Choroid plexus epithelial cell (primary cell): ENCODE data around the gene RYR2.

ENCODE experiments used
- DNase-seq: peaks from one replicate; pipeline ENCODE4 v3.0.0-alpha.2; 2010; ENCODE audit warnings: low read depth
- H3K4me3 ChIP-seq: 2 replicates; pipeline ENCODE4 v1.5.1; 2011; ENCODE audit warnings: low read depth, mild to moderate bottlenecking, control low read depth, low read length, moderate library complexity
- TF ChIP-seq, protein P1 (sequence below): conservative IDR thresholded peaks from 2 replicates; pipeline ENCODE4 v1.5.1; 2011; ENCODE audit warnings: low read depth, mild to moderate bottlenecking, control low read depth, inconsistent platforms, low read length, moderate library complexity

The RYR2 gene

DNA sequence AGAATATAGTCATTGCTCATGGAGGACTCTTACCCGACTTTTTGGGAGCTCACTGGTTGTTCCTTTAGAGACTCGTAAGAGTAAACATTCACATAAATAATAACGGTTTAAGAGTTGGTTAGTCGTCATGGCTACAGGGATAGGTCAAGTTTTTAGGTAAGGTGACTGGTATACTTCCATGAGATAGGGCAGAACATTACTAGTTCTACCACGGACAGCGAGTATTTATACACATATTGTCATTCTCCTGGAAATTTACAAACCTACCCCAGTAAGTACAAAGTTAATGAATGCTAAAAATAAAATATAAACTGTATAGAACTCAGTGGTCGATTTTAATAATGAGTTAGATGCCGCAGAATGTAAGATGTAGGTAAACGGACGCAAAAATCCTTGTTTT is 1.2 kb upstream of the RYR2 start:
- TF ChIP-seq, protein P1, sequence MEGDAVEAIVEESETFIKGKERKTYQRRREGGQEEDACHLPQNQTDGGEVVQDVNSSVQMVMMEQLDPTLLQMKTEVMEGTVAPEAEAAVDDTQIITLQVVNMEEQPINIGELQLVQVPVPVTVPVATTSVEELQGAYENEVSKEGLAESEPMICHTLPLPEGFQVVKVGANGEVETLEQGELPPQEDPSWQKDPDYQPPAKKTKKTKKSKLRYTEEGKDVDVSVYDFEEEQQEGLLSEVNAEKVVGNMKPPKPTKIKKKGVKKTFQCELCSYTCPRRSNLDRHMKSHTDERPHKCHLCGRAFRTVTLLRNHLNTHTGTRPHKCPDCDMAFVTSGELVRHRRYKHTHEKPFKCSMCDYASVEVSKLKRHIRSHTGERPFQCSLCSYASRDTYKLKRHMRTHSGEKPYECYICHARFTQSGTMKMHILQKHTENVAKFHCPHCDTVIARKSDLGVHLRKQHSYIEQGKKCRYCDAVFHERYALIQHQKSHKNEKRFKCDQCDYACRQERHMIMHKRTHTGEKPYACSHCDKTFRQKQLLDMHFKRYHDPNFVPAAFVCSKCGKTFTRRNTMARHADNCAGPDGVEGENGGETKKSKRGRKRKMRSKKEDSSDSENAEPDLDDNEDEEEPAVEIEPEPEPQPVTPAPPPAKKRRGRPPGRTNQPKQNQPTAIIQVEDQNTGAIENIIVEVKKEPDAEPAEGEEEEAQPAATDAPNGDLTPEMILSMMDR, result no peak
- H3K4me3 ChIP-seq, result no peak overlapping the region
- no peak for DNase-seq

- TF ChIP-seq, protein P1, result no peak
- H3K4me3 ChIP-seq, result no peak overlapping the region
- DNase-seq, result no peak
Observed at GRCh38 chr1:237041461-237041794, 556 bp upstream of the RYR2 start.

DNA sequence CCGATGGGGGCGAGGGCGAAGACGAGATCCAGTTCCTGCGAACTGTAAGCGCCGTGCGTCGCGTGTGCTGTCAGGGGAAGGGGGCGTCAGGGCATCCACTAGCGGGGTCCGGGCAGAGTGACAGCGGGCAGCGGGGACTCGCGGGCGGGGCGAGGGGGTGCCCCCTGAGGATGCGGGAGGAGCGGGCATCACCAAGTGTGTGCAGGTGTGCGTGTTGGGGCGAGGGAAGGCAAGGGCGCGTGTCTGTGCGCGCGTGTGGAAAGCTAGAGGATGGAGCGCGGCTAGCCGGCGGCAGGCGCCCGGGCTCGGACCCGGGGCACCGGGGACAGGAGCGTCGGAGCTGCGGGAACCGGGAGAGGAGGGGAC is 525 bp downstream of the RYR2 start:
- H3K4me3 ChIP-seq, result peak overlapping the region; percentile 49

GRCh38 chr1:237042892-237043576 is 1.1 kb downstream of the RYR2 start:
- TF ChIP-seq, protein P1, result no peak
- DNase-seq, result no peak
- peak overlapping the region; percentile 49 for H3K4me3 ChIP-seq

More for the DNA sequence above, 525 bp downstream of the RYR2 start:
- TF ChIP-seq, protein P1, result no peak
- DNase-seq, result no peak

DNA sequence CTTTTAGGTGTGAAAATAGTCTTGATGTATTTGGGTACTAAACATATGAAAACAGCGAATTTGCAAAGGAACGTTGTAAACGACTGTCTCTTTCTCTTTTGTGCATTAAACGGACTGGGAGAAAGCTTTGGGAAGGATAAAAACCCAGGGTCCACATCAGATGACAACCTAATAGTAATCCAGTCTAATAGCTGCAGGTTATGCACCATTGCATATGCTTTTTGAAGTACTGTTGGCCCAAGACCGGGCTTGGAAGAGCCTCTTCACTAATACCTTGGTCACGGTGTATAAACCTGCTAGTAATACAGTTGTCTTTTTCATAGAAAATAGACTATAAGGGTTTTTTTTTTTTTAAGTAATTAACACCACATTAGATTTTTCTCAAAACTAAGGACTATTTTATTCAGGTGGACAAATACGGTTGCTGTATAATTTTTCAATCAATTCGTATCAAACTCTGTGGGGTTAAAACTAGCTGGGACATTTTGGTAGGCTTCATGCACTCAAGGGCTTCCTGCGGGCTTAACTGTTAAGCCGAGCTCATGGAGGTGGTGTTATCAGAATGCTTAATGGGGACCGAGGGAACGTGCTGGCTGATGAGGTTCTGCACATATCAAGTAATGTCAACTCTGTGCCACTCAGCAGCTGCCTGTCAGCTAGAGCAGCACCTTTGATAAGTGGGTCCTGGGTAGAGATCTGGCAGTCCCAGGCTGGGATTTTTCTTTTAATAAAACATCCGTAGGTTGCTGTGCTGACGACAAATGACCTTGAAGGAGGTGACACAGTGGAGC is 2.1 kb downstream of the RYR2 start:
- TF ChIP-seq, protein P1, result no peak
- no peak for DNase-seq
- no peak overlapping the region for H3K4me3 ChIP-seq

DNA sequence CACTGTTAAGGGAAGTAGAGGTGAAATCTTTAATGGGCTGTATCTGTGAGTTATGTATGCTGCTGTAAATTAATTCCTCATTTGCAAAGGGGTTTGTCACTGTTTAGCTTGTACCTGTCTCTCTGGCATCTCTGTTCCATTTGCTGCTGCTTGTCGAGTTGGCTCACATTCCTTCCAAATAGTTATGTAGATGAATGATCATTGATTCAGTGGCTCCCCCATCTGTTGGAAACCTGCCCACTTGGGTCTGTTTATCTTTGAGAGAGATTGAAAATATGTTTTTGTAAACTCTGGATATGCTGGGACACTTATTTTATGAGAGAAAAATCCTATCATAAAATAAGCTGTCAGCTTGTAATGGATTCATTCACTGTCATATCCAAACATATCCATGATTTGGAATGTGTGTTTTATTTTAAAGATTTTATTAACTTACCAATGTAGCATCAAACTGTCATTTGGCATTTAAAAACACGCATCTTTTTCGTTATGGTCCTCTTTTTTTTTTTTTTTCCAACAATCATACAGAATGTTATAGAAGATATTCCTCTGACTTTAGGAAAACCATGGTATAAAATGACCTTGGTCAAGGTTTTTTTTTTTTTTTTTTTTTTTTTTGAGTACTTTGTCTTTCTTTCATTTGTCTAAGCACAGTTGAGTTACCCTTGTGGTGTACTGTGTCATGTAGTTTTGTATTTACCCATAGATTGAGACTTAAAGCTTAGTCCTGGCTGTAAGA is 3.5 kb downstream of the RYR2 start:
- TF ChIP-seq, protein P1, result no peak
- H3K4me3 ChIP-seq, result no peak overlapping the region
- DNase-seq, result no peak
